ENCODE results near the gene WWOX. TPM values are rescaled to one million over a fixed set of nuclear protein-coding genes. Genes with fewer than 3 reads are reported as not detected.

WWOX gene
- total and polyA plus RNA-seq, 2 donors (not counting 3 experiments of a cell fraction or from before 2014, with no cell fraction given): 6.2 to 12.5 TPM

DNA sequence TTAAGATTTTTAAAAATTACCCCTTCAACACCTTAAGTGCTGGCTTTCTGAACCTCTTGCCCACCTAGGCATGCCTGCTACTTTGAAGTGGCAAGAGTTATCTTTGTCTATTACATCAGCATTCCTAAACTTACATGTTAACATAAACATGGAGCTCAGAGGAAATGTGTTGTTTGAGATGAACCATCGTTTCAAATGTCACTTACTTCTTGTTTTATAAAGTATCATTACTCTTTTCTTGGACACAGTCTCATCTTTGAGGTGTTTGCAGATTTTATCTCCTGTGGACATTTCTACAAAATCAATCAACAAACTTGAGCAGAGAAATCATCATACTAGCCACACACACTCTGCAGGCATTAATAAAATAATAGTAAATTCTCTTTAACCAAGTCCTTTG, 184.9 kb downstream of the WWOX start:
- no peak overlapping the region for H3K4me3 ChIP-seq (replicated peaks in 1 of 3; ENCODE audit: insufficient read depth in 1 of 3, low read depth in 1 of 3, low read length in 3 of 3)
- no TSS peak for BruUV-seq (replicated peaks)
- POLR2A ChIA-PET: no interaction called here

DNA sequence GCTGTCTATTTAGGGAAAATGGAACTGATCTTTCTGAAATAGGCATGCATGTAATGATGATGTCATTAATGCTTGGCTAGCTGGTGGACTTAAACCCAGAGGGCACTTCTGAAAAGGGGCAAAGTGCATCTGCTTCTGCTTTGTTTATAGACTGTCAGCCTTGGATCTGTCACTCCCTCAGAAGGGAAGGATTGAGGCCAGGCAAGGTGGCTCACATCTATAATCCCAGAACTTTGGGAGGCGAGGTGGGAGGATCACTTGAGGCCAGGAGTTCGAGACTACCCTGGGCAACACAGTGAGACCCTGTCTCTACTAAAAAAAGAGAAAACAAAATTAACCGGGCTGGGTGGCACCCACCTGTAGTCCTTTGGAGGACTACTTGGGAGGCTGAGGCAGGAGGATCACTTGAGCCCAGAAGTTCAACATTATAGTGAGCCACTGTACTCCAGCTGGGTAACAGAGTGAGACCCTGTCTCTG, 185.5 kb downstream of the WWOX start:
- no peaks in the 10 kb centered on the region for H4K20me1 ChIP-seq (replicated peaks; ENCODE audit: control insufficient read depth, extremely low read depth, insufficient read depth, low read length)
- H3K9me3 ChIP-seq (replicated peaks; ENCODE audit: control insufficient read depth, insufficient read depth, low read length): no peaks in the 10 kb centered on the region
- H3K9ac ChIP-seq (replicated peaks; ENCODE audit: extremely low read depth, insufficient read depth, low read length): no peak overlapping the region
- H3K4me1 ChIP-seq (ENCODE audit: control insufficient read depth, extremely low read depth, insufficient read depth, low read length): no peaks in the 10 kb centered on the region
- H3K36me3 ChIP-seq (ENCODE audit: control insufficient read depth in 2 of 2, extremely low read depth in 1 of 2, insufficient read depth in 2 of 2, low read length in 2 of 2): no peaks in the 10 kb centered on the region
- intact Hi-C loops (cut with micrococcal nuclease) (no loop called here), dilution Hi-C loops (cut with MboI; ENCODE audit: extremely low pct_ligation_motif_present, low sequenced_read_pairs) (no loop called here)
- FAIRE-seq: no peak
- ChIA-PET CTCF (no interaction called here), POLR2A (no interaction called here)
- no peak for DNase-seq (ENCODE audit: low read depth, low spot score)
- no peak overlapping the region for H3K27ac ChIP-seq (ENCODE audit: insufficient read depth, low read depth, low read length)
- no peak overlapping the region for H3K4me2 ChIP-seq (ENCODE audit: insufficient read depth, low read length)
- no peaks in the 10 kb centered on the region for H3K27me3 ChIP-seq (ENCODE audit: control insufficient read depth in 2 of 2, insufficient read depth in 2 of 2, low read length in 2 of 2)
- TF ChIP-seq JUN (IDR thresholded peaks at IDR 0.05; ENCODE audit: borderline replicate concordance, insufficient read depth, insufficient read length, low read depth) (no peak), POLR2A (IDR thresholded peaks at IDR 0.05; ENCODE audit: low read depth, low read length) (no peak), MYC (IDR thresholded peaks at IDR 0.05; ENCODE audit: low read depth, low read length) (no peak), EZH2 (IDR thresholded peaks at IDR 0.05; ENCODE audit: borderline replicate concordance, low read depth, low read length, severe bottlenecking) (no peak), FOS (IDR thresholded peaks at IDR 0.05; ENCODE audit: borderline replicate concordance, insufficient read depth, low read length) (no peak), GATA2 (IDR thresholded peaks at IDR 0.05; ENCODE audit: insufficient read depth, insufficient read length, low read depth, low read length) (no peak), POLR2AphosphoS5 (IDR thresholded peaks at IDR 0.05; ENCODE audit: insufficient read depth, low read depth, low read length) (no peak)
- TF ChIP-seq, protein P1, sequence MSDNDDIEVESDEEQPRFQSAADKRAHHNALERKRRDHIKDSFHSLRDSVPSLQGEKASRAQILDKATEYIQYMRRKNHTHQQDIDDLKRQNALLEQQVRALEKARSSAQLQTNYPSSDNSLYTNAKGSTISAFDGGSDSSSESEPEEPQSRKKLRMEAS (IDR thresholded peaks at IDR 0.05; ENCODE audit: insufficient read depth, insufficient read length): no peak
- TF ChIP-seq, protein P2, sequence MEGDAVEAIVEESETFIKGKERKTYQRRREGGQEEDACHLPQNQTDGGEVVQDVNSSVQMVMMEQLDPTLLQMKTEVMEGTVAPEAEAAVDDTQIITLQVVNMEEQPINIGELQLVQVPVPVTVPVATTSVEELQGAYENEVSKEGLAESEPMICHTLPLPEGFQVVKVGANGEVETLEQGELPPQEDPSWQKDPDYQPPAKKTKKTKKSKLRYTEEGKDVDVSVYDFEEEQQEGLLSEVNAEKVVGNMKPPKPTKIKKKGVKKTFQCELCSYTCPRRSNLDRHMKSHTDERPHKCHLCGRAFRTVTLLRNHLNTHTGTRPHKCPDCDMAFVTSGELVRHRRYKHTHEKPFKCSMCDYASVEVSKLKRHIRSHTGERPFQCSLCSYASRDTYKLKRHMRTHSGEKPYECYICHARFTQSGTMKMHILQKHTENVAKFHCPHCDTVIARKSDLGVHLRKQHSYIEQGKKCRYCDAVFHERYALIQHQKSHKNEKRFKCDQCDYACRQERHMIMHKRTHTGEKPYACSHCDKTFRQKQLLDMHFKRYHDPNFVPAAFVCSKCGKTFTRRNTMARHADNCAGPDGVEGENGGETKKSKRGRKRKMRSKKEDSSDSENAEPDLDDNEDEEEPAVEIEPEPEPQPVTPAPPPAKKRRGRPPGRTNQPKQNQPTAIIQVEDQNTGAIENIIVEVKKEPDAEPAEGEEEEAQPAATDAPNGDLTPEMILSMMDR (IDR thresholded peaks at IDR 0.05; ENCODE audit: extremely low read depth in 1 of 2, insufficient read depth in 1 of 2, low read depth in 1 of 2, low read length in 2 of 2): no peak
- no TSS peak for BruUV-seq (replicated peaks)
- no peak overlapping the region for H3K4me3 ChIP-seq (replicated peaks in 1 of 3; ENCODE audit: insufficient read depth in 1 of 3, low read depth in 1 of 3, low read length in 3 of 3)
- H2AFZ ChIP-seq (ENCODE audit: low read depth, low read length): no peak overlapping the region
- H3K79me2 ChIP-seq (ENCODE audit: control insufficient read depth, insufficient read depth, low read length): no peaks in the 10 kb centered on the region
- H3K9me1 ChIP-seq (replicated peaks; ENCODE audit: control insufficient read depth, extremely low read depth, insufficient read depth, low read length): no peaks in the 10 kb centered on the region

More for the DNA sequence above, 184.9 kb downstream of the WWOX start:
- CTCF ChIA-PET: no interaction called here
- Histone ChIP-seq H3K9me1 (replicated peaks; ENCODE audit: control insufficient read depth, extremely low read depth, insufficient read depth, low read length) (no peaks in the 10 kb centered on the region), H3K9me3 (replicated peaks; ENCODE audit: control insufficient read depth, insufficient read depth, low read length) (no peaks in the 10 kb centered on the region), H4K20me1 (replicated peaks; ENCODE audit: control insufficient read depth, extremely low read depth, insufficient read depth, low read length) (no peaks in the 10 kb centered on the region), H3K4me1 (ENCODE audit: control insufficient read depth, extremely low read depth, insufficient read depth, low read length) (no peaks in the 10 kb centered on the region), H3K36me3 (ENCODE audit: control insufficient read depth in 2 of 2, extremely low read depth in 1 of 2, insufficient read depth in 2 of 2, low read length in 2 of 2) (no peaks in the 10 kb centered on the region), H3K79me2 (ENCODE audit: control insufficient read depth, insufficient read depth, low read length) (no peaks in the 10 kb centered on the region), H3K4me2 (ENCODE audit: insufficient read depth, low read length) (no peak overlapping the region), H3K27ac (ENCODE audit: insufficient read depth, low read depth, low read length) (no peak overlapping the region), H2AFZ (ENCODE audit: low read depth, low read length) (no peak overlapping the region), H3K27me3 (ENCODE audit: control insufficient read depth in 2 of 2, insufficient read depth in 2 of 2, low read length in 2 of 2) (no peaks in the 10 kb centered on the region), H3K9ac (replicated peaks; ENCODE audit: extremely low read depth, insufficient read depth, low read length) (no peak overlapping the region)
- FAIRE-seq (no peak), DNase-seq (ENCODE audit: low read depth, low spot score) (no peak)
- TF ChIP-seq FOS (IDR thresholded peaks at IDR 0.05; ENCODE audit: borderline replicate concordance, insufficient read depth, low read length) (no peak), EZH2 (IDR thresholded peaks at IDR 0.05; ENCODE audit: borderline replicate concordance, low read depth, low read length, severe bottlenecking) (no peak), POLR2AphosphoS5 (IDR thresholded peaks at IDR 0.05; ENCODE audit: insufficient read depth, low read depth, low read length) (no peak), GATA2 (IDR thresholded peaks at IDR 0.05; ENCODE audit: insufficient read depth, insufficient read length, low read depth, low read length) (no peak)
- TF ChIP-seq, protein P1 (IDR thresholded peaks at IDR 0.05; ENCODE audit: insufficient read depth, insufficient read length): no peak
- intact Hi-C loops (cut with micrococcal nuclease): no loop called here
- dilution Hi-C loops (cut with MboI; ENCODE audit: extremely low pct_ligation_motif_present, low sequenced_read_pairs): no loop called here
